ENCODE measurements around the gene BLVRA.
"Not testable (repeated sequence)": the region's sequence is repeated elsewhere in the genome, so short reads cannot be mapped to it uniquely, and the experiment has no call there.

The BLVRA gene

GRCh38 chr7:43769791-43770465 is 11.4 kb downstream of the BLVRA start:
- no peak for DNase-seq

- DNase-seq: no peak
Observed at GRCh38 chr7:43771128-43771527, 12.6 kb downstream of the BLVRA start.

- no peak for DNase-seq
Observed at GRCh38 chr7:43771573-43771972, 13.1 kb downstream of the BLVRA start.

GRCh38 chr7:43773268-43773667 is 14.8 kb downstream of the BLVRA start:
- DNase-seq: not testable (repeated sequence)

- DNase-seq: not testable (repeated sequence)
Observed at GRCh38 chr7:43775255-43775654, 16.8 kb downstream of the BLVRA start.

- not testable (repeated sequence) for DNase-seq
Observed at GRCh38 chr7:43778293-43779044, 20.0 kb downstream of the BLVRA start.

GRCh38 chr7:43779045-43779812 is 20.7 kb downstream of the BLVRA start:
- no peak for DNase-seq

GRCh38 chr7:43781726-43782607 is 23.5 kb downstream of the BLVRA start:
- no peak for DNase-seq

- no peak for DNase-seq
Observed at GRCh38 chr7:43782768-43783555, 24.5 kb downstream of the BLVRA start.

- DNase-seq: no peak
Observed at GRCh38 chr7:43784030-43784584, 25.6 kb downstream of the BLVRA start.

GRCh38 chr7:43784585-43785087 is 26.2 kb downstream of the BLVRA start:
- not testable (repeated sequence) for DNase-seq

GRCh38 chr7:43785420-43785819 is 26.9 kb downstream of the BLVRA start:
- DNase-seq: no peak

GRCh38 chr7:43787771-43788170 is 29.3 kb downstream of the BLVRA start:
- no peak for DNase-seq

- no peak for DNase-seq
Observed at GRCh38 chr7:43790006-43790405, 31.5 kb downstream of the BLVRA start.

- no peak for DNase-seq
Observed at GRCh38 chr7:43790834-43791233, 32.4 kb downstream of the BLVRA start.

- DNase-seq: no peak
Observed at GRCh38 chr7:43791665-43792064, 33.2 kb downstream of the BLVRA start.

- no peak for DNase-seq
Observed at GRCh38 chr7:43792471-43793150, 34.1 kb downstream of the BLVRA start.

- no peak for DNase-seq
Observed at GRCh38 chr7:43799605-43800004, 41.1 kb downstream of the BLVRA start.

GRCh38 chr7:43803865-43804264 is 45.4 kb downstream of the BLVRA start:
- DNase-seq: no peak

- DNase-seq: no peak
Observed at GRCh38 chr7:43808410-43808809, 49.9 kb downstream of the BLVRA start.
